ENCODE data around the gene SMIM10.
A peak's percentile ranks its signal among the peaks of the same experiment; 100 is the strongest.
"Not testable (repeated sequence)": the region's sequence is repeated elsewhere in the genome, so short reads cannot be mapped to it uniquely, and the experiment has no call there.

Gene SMIM10

GRCh38 chrX:134990801-134991481 is at the start of gene SMIM10:
SMIM10 (plus strand) TSS chrX:134990991; CDS start chrX:134991096, 105 bp downstream.
- DNase-seq (ENCODE audit: low spot score), result peak; percentile 10

- not testable (repeated sequence) for DNase-seq (ENCODE audit: low spot score)
These were observed 44.4 kb upstream of the SMIM10 start for GRCh38 chrX:134946364-134946763.

- no peak for DNase-seq (ENCODE audit: low spot score)
These were observed 42.2 kb upstream of the SMIM10 start for GRCh38 chrX:134948333-134949241.

- DNase-seq (ENCODE audit: low spot score), result no peak
These were observed 41.5 kb upstream of the SMIM10 start for GRCh38 chrX:134949271-134949670.

- DNase-seq (ENCODE audit: low spot score), result no peak
These were observed 33.0 kb upstream of the SMIM10 start for GRCh38 chrX:134957836-134958235.

- not testable (repeated sequence) for DNase-seq (ENCODE audit: low spot score)
These were observed 30.4 kb upstream of the SMIM10 start for GRCh38 chrX:134960366-134960765.

GRCh38 chrX:134963041-134963440 is 27.8 kb upstream of the SMIM10 start:
- DNase-seq (ENCODE audit: low spot score), result no peak

GRCh38 chrX:134969726-134970125 is 21.1 kb upstream of the SMIM10 start:
- no peak for DNase-seq (ENCODE audit: low spot score)

GRCh38 chrX:134971926-134972325 is 18.9 kb upstream of the SMIM10 start:
- no peak for DNase-seq (ENCODE audit: low spot score)

- no peak for DNase-seq (ENCODE audit: low spot score)
These were observed 15.3 kb upstream of the SMIM10 start for GRCh38 chrX:134975516-134975915.

- no peak for DNase-seq (ENCODE audit: low spot score)
These were observed 8.9 kb upstream of the SMIM10 start for GRCh38 chrX:134981910-134982309.

GRCh38 chrX:134982748-134983147 is 8.0 kb upstream of the SMIM10 start:
- DNase-seq (ENCODE audit: low spot score), result no peak

GRCh38 chrX:134985479-134985878 is 5.3 kb upstream of the SMIM10 start:
- DNase-seq (ENCODE audit: low spot score), result no peak

GRCh38 chrX:134990475-134990800 is 353 bp upstream of the SMIM10 start:
- DNase-seq (ENCODE audit: low spot score), result no peak

GRCh38 chrX:134997646-134998045 is 6.9 kb downstream of the SMIM10 start:
- DNase-seq (ENCODE audit: low spot score), result no peak

- DNase-seq (ENCODE audit: low spot score), result no peak
These were observed 7.5 kb downstream of the SMIM10 start for GRCh38 chrX:134998246-134998645.

GRCh38 chrX:134999469-134999868 is 8.7 kb downstream of the SMIM10 start:
- DNase-seq (ENCODE audit: low spot score), result peak; percentile 22

GRCh38 chrX:135000516-135000915 is 9.7 kb downstream of the SMIM10 start:
- DNase-seq (ENCODE audit: low spot score), result no peak

GRCh38 chrX:135003876-135004623 is 13.3 kb downstream of the SMIM10 start:
- peak; percentile 93 for DNase-seq (ENCODE audit: low spot score)

GRCh38 chrX:135006187-135006586 is 15.4 kb downstream of the SMIM10 start:
- DNase-seq (ENCODE audit: low spot score), result no peak

GRCh38 chrX:135009057-135009610 is 18.3 kb downstream of the SMIM10 start:
- DNase-seq (ENCODE audit: low spot score), result no peak

GRCh38 chrX:135009838-135010237 is 19.0 kb downstream of the SMIM10 start:
- no peak for DNase-seq (ENCODE audit: low spot score)

Measured in D341Med (cell line).